HuH-7.5 (cell line): ENCODE data around the gene ARHGAP25.

Source experiments
- DNase-seq: peaks from one replicate; pipeline ENCODE4 v3.0.0; 2011; ENCODE audit warnings: low spot score

Gene ARHGAP25

GRCh38 chr2:68720665-68721064, 13.9 kb upstream of the ARHGAP25 start:
- DNase-seq = no peak

GRCh38 chr2:68721482-68722101, 13.0 kb upstream of the ARHGAP25 start:
- no peak for DNase-seq

GRCh38 chr2:68722712-68723111, 11.9 kb upstream of the ARHGAP25 start:
- DNase-seq = no peak

GRCh38 chr2:68723181-68723580, 11.4 kb upstream of the ARHGAP25 start:
- no peak for DNase-seq

GRCh38 chr2:68726100-68726499, 8.5 kb upstream of the ARHGAP25 start:
- DNase-seq = no peak

GRCh38 chr2:68726608-68727367, 7.8 kb upstream of the ARHGAP25 start:
- no peak for DNase-seq

- no peak for DNase-seq
Observed at GRCh38 chr2:68727683-68728375, 6.8 kb upstream of the ARHGAP25 start.

GRCh38 chr2:68730828-68731227, 3.8 kb upstream of the ARHGAP25 start:
- no peak for DNase-seq

- no peak for DNase-seq
Observed at GRCh38 chr2:68732036-68732932, 2.3 kb upstream of the ARHGAP25 start.

GRCh38 chr2:68733365-68733764, 1.2 kb upstream of the ARHGAP25 start:
- DNase-seq = no peak

- no peak for DNase-seq
Observed at GRCh38 chr2:68734176-68734575, 435 bp upstream of the ARHGAP25 start.

- DNase-seq = no peak
Observed at GRCh38 chr2:68736086-68736485, 1.5 kb downstream of the ARHGAP25 start.

- no peak for DNase-seq
Observed at GRCh38 chr2:68737711-68738110, 3.1 kb downstream of the ARHGAP25 start.

GRCh38 chr2:68738906-68739594, 4.4 kb downstream of the ARHGAP25 start:
- DNase-seq = no peak

- no peak for DNase-seq
Observed at GRCh38 chr2:68739595-68740399, 5.2 kb downstream of the ARHGAP25 start.

- no peak for DNase-seq
Observed at GRCh38 chr2:68740400-68740914, 5.8 kb downstream of the ARHGAP25 start.

GRCh38 chr2:68741238-68741637, 6.6 kb downstream of the ARHGAP25 start:
- no peak for DNase-seq

GRCh38 chr2:68741805-68742306, 7.2 kb downstream of the ARHGAP25 start:
- no peak for DNase-seq

- DNase-seq = no peak
Observed at GRCh38 chr2:68742626-68743415, 8.2 kb downstream of the ARHGAP25 start.
